HepG2 (cell line): ENCODE data around the gene FRMPD2. TPM values are rescaled to one million over a fixed set of nuclear protein-coding genes. Genes with fewer than 3 reads are reported as not detected.

Experiments used
- GTF2F1 ChIP-seq: fragments of 150-350 bp; IDR thresholded peaks from 2 replicates; pipeline ENCODE4 v1.6.1; 2014; ENCODE audit warnings: low read length
- KDM4B ChIP-seq: sonication (generic); formaldehyde crosslinking; IDR thresholded peaks from 2 replicates; pipeline ENCODE4 v1.4.0; 2020; ENCODE audit warnings: missing genetic modification reagents
- KLF16 ChIP-seq, 2 experiments: sonication (generic) in 1 of 2; formaldehyde crosslinking in 1 of 2; IDR thresholded peaks; 2 replicates each; pipeline versions ENCODE4 v1.6.1 to v1.8.0; 2016 to 2023; ENCODE audit warnings: missing genetic modification reagents in 2 of 2, missing compliant biosample characterization in 1 of 2
- MXI1 ChIP-seq: IDR thresholded peaks from 3 replicates; pipeline ENCODE4 v1.6.1; 2012; ENCODE audit warnings: low read depth, low read length, inconsistent platforms, borderline replicate concordance
- NFE2 ChIP-seq: sonication (generic); formaldehyde crosslinking; IDR thresholded peaks from 2 replicates; pipeline ENCODE4 v1.4.0; 2020; ENCODE audit warnings: missing genetic modification reagents
- NR2F1 ChIP-seq, 2 experiments: fragments of 450-650 bp in 1 of 2; formaldehyde crosslinking in 1 of 2; IDR thresholded peaks; 2 replicates each; pipeline versions ENCODE4 v1.5.0 to v1.6.1; 2016 to 2020; ENCODE audit warnings: mild to moderate bottlenecking in 1 of 2, missing compliant biosample characterization in 1 of 2, missing genetic modification reagents in 1 of 2, moderate library complexity in 1 of 2
- PAX8 ChIP-seq: sonication (generic); formaldehyde crosslinking; IDR thresholded peaks from 2 replicates; pipeline ENCODE4 v1.8.0; 2022; ENCODE audit warnings: mild to moderate bottlenecking, missing genetic modification reagents, borderline replicate concordance
- PCBP1 ChIP-seq: fragments of 200-400 bp; formaldehyde crosslinking; IDR thresholded peaks from 2 replicates; pipeline ENCODE4 v1.6.1; 2017; ENCODE audit warnings: mild to moderate bottlenecking, low read depth, low read length, borderline replicate concordance
- PHB2 ChIP-seq: fragments of 450-650 bp; IDR thresholded peaks from 2 replicates; pipeline ENCODE4 v1.6.1; 2018; ENCODE audit not compliant: partially characterized antibody
- SETDB1 ChIP-seq: sonication (generic); formaldehyde crosslinking; IDR thresholded peaks from 2 replicates; pipeline ENCODE4 v1.5.1; 2020; ENCODE audit warnings: missing genetic modification reagents, mild to moderate bottlenecking, borderline replicate concordance
- TOPORS ChIP-seq: sonication (generic); formaldehyde crosslinking; IDR thresholded peaks from 2 replicates; pipeline ENCODE4 v1.8.0; 2023; ENCODE audit warnings: mild to moderate bottlenecking, missing genetic modification reagents
- ZNF354B ChIP-seq: sonication (generic); formaldehyde crosslinking; IDR thresholded peaks from 2 replicates; pipeline ENCODE4 v1.8.0; 2022; ENCODE audit warnings: mild to moderate bottlenecking, missing genetic modification reagents
- ZNF841 ChIP-seq: sonication (generic); formaldehyde crosslinking; IDR thresholded peaks from 2 replicates; pipeline ENCODE4 v1.8.1; 2023; ENCODE audit warnings: missing genetic modification reagents, borderline replicate concordance
- polyA plus RNA-seq, 8 experiments: library from polyadenylated mRNA; depleted of rRNA in 3 of 8; stranded (reverse) in 7 of 8; unstranded in 1 of 8; fragments of >200 nt; fragmentation: Illumina TruSeq in 4 of 8; extraction: Trizol in 4 of 8; gene quantifications; 2 replicates each; pipeline versions ENCODE4 v1.2.1 to v1.2.3, GENCODE V29; 2011 to 2016; ENCODE audit warnings: low read depth in 4 of 8, missing spikeins in 1 of 8, mixed read lengths in 1 of 8; ENCODE audit not compliant: insufficient read depth in 1 of 8
- total RNA-seq, 5 experiments: library from RNA; depleted of rRNA; stranded (reverse); fragments of >200 nt; fragmentation: Illumina TruSeq; extraction: Trizol; gene quantifications; 2 replicates each; pipeline ENCODE4 v1.2.3, GENCODE V29; 2016; ENCODE audit warnings: low read depth in 1 of 5
- TF ChIP-seq, protein P1 (sequence below): sonication (generic); formaldehyde crosslinking; IDR thresholded peaks from 2 replicates; pipeline ENCODE4 v1.5.0; 2020; ENCODE audit warnings: mild to moderate bottlenecking, missing genetic modification reagents, moderate library complexity
- TF ChIP-seq, protein P2 (sequence below): sonication (generic); formaldehyde crosslinking; IDR thresholded peaks from 2 replicates; pipeline ENCODE4 v1.5.1; 2020; ENCODE audit warnings: missing genetic modification reagents, mild to moderate bottlenecking, borderline replicate concordance
- TF ChIP-seq, protein P3 (sequence below): IDR thresholded peaks from 2 replicates; pipeline ENCODE4 v1.6.1; 2012; ENCODE audit warnings: inconsistent platforms
- TF ChIP-seq, protein P4 (sequence below): sonication (generic); formaldehyde crosslinking; IDR thresholded peaks from 2 replicates; pipeline ENCODE4 v1.4.0; 2020; ENCODE audit warnings: low read depth, mild to moderate bottlenecking, missing genetic modification reagents
- TF ChIP-seq, protein P5 (sequence below): sonication (generic); formaldehyde crosslinking; IDR thresholded peaks from 2 replicates; pipeline ENCODE4 v1.5.0; 2020; ENCODE audit warnings: mild to moderate bottlenecking, missing genetic modification reagents
- TF ChIP-seq, protein P6 (sequence below): IDR thresholded peaks from 2 replicates; pipeline ENCODE4 v1.6.1; 2016; ENCODE audit warnings: low read depth, borderline replicate concordance
- TF ChIP-seq, protein P7 (sequence below): sonication (generic); formaldehyde crosslinking; IDR thresholded peaks from 2 replicates; pipeline ENCODE4 v1.5.0; 2020; ENCODE audit warnings: missing genetic modification reagents

Gene FRMPD2
- total and polyA plus RNA-seq, 2 of the 13 experiments (the other 11 are each of a cell fraction or from before 2014, with no cell fraction given): 0.45 to 1.3 TPM

DNA sequence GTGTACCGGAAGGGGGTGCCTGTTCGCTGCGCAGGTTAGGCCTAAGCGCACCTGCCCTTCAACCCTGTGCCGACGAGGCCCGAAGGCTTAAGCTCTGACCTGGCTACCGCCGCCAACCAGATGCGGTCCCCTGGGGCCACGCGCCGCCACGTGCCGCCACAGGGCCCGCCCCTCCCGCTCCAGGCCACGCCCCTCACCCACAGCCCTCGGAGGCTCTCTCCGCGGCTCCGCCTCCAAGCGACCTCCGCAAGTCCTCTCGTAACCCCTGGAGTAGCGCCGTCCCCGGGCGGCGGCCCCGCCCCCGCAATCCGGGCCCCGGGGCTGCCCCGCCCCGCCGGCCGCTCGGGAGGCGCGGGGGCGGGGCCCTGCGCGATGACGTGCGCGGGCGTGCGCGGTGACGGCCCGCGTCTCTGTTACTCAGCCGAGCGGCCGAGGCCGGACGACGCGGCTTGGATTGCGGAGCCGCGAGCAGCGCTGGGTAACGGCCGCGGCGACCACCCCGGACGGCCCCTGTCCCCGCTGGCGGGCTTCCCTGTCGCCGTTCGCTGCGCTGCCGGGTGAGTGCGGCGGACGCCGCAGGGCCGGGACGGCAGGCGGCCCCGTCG lies 31.9 kb upstream of the FRMPD2 start, which contains the start of gene MAPK8 (continued):
- TF ChIP-seq, protein P1, sequence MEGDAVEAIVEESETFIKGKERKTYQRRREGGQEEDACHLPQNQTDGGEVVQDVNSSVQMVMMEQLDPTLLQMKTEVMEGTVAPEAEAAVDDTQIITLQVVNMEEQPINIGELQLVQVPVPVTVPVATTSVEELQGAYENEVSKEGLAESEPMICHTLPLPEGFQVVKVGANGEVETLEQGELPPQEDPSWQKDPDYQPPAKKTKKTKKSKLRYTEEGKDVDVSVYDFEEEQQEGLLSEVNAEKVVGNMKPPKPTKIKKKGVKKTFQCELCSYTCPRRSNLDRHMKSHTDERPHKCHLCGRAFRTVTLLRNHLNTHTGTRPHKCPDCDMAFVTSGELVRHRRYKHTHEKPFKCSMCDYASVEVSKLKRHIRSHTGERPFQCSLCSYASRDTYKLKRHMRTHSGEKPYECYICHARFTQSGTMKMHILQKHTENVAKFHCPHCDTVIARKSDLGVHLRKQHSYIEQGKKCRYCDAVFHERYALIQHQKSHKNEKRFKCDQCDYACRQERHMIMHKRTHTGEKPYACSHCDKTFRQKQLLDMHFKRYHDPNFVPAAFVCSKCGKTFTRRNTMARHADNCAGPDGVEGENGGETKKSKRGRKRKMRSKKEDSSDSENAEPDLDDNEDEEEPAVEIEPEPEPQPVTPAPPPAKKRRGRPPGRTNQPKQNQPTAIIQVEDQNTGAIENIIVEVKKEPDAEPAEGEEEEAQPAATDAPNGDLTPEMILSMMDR: no peak
- peak in 1 of 2 experiments; percentile 51; a peak in 1 of 4 replicates for TF ChIP-seq KLF16 (CRISPR knock-in tag; IDR thresholded peaks at IDR 0.05)
- TF ChIP-seq, protein P2, sequence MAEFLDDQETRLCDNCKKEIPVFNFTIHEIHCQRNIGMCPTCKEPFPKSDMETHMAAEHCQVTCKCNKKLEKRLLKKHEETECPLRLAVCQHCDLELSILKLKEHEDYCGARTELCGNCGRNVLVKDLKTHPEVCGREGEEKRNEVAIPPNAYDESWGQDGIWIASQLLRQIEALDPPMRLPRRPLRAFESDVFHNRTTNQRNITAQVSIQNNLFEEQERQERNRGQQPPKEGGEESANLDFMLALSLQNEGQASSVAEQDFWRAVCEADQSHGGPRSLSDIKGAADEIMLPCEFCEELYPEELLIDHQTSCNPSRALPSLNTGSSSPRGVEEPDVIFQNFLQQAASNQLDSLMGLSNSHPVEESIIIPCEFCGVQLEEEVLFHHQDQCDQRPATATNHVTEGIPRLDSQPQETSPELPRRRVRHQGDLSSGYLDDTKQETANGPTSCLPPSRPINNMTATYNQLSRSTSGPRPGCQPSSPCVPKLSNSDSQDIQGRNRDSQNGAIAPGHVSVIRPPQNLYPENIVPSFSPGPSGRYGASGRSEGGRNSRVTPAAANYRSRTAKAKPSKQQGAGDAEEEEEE (CRISPR knock-in tag): no peak
- TF ChIP-seq TOPORS: no peak; the same call in 1 of the 2 replicates
- no peak for TF ChIP-seq PHB2
- TF ChIP-seq SETDB1 (CRISPR knock-in tag): no peak
- no peak for TF ChIP-seq KDM4B (CRISPR knock-in tag)
- TF ChIP-seq NR2F1 (CRISPR knock-in tag; IDR thresholded peaks at IDR 0.05): no peak
- TF ChIP-seq, protein P3, sequence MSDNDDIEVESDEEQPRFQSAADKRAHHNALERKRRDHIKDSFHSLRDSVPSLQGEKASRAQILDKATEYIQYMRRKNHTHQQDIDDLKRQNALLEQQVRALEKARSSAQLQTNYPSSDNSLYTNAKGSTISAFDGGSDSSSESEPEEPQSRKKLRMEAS: peak; percentile 98
- peak; percentile 35; the same call in 1 of the 2 replicates for TF ChIP-seq ZNF841 (CRISPR knock-in tag)
- TF ChIP-seq, protein P4, sequence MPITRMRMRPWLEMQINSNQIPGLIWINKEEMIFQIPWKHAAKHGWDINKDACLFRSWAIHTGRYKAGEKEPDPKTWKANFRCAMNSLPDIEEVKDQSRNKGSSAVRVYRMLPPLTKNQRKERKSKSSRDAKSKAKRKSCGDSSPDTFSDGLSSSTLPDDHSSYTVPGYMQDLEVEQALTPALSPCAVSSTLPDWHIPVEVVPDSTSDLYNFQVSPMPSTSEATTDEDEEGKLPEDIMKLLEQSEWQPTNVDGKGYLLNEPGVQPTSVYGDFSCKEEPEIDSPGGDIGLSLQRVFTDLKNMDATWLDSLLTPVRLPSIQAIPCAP (CRISPR knock-in tag): peak; percentile 66; the same call in 1 of the 2 replicates
- TF ChIP-seq NFE2 (CRISPR knock-in tag): no peak
- 0 out of 2 replicates have a peak, but pooled peaks have one; percentile 60 for TF ChIP-seq ZNF354B
- no peak for TF ChIP-seq GTF2F1
- 0 out of 2 replicates have a peak, but pooled peaks have one; percentile 38 for TF ChIP-seq PAX8
- TF ChIP-seq, protein P5, sequence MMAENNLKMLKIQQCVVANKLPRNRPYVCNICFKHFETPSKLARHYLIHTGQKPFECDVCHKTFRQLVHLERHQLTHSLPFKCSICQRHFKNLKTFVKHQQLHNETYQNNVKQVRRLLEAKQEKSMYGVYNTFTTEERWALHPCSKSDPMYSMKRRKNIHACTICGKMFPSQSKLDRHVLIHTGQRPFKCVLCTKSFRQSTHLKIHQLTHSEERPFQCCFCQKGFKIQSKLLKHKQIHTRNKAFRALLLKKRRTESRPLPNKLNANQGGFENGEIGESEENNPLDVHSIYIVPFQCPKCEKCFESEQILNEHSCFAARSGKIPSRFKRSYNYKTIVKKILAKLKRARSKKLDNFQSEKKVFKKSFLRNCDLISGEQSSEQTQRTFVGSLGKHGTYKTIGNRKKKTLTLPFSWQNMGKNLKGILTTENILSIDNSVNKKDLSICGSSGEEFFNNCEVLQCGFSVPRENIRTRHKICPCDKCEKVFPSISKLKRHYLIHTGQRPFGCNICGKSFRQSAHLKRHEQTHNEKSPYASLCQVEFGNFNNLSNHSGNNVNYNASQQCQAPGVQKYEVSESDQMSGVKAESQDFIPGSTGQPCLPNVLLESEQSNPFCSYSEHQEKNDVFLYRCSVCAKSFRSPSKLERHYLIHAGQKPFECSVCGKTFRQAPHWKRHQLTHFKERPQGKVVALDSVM: no peak
- TF ChIP-seq, protein P6, sequence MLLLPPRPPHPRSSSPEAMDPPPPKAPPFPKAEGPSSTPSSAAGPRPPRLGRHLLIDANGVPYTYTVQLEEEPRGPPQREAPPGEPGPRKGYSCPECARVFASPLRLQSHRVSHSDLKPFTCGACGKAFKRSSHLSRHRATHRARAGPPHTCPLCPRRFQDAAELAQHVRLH (CRISPR knock-in tag): peak; percentile 83; the same call in 1 of the 2 replicates
- TF ChIP-seq MXI1: peak; percentile 35; the same call in 1 of the 3 replicates
- no peak for TF ChIP-seq PCBP1
- TF ChIP-seq, protein P7, sequence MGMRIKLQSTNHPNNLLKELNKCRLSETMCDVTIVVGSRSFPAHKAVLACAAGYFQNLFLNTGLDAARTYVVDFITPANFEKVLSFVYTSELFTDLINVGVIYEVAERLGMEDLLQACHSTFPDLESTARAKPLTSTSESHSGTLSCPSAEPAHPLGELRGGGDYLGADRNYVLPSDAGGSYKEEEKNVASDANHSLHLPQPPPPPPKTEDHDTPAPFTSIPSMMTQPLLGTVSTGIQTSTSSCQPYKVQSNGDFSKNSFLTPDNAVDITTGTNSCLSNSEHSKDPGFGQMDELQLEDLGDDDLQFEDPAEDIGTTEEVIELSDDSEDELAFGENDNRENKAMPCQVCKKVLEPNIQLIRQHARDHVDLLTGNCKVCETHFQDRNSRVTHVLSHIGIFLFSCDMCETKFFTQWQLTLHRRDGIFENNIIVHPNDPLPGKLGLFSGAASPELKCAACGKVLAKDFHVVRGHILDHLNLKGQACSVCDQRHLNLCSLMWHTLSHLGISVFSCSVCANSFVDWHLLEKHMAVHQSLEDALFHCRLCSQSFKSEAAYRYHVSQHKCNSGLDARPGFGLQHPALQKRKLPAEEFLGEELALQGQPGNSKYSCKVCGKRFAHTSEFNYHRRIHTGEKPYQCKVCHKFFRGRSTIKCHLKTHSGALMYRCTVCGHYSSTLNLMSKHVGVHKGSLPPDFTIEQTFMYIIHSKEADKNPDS: peak; percentile 79; the same call in 1 of the 2 replicates
